Esophagus squamous epithelium (tissue), 5 donors: ENCODE data around the gene FIG4. TPM values are rescaled to one million over a fixed set of nuclear protein-coding genes. Genes with fewer than 3 reads are reported as not detected.

Experiments used
- DNase-seq: peaks from one replicate; lab custom pipeline; 2025; lab: John Stamatoyannopoulos, UW
- H3K27ac ChIP-seq, 4 donors: fragments of 200-600 bp; sonication (generic); one replicate each; pipeline ENCODE4 v1.5.1; 2016 to 2019; ENCODE audit warnings: mild to moderate bottlenecking in 1 of 4
- H3K27me3 ChIP-seq, 4 donors: fragments of 200-600 bp; sonication (generic); 1 replicate in 3 of 4; 2 replicates in 1 of 4; pipeline versions ENCODE4 v1.5.1 to v1.6.0; 2017 to 2021; ENCODE audit warnings: antibody characterized with exemption in 1 of 4
- H3K36me3 ChIP-seq, 3 donors: fragments of 200-600 bp; sonication (generic); one replicate each; pipeline ENCODE4 v1.5.1; 2016 to 2019
- H3K4me1 ChIP-seq, 3 donors: fragments of 200-600 bp; sonication (generic); one replicate each; pipeline ENCODE4 v1.5.1; 2017 to 2019
- H3K4me3 ChIP-seq, 4 donors: fragments of 200-600 bp; sonication (generic); 1 replicate in 3 of 4; 2 replicates in 1 of 4; pipeline ENCODE4 v1.5.1; 2016 to 2019; ENCODE audit warnings: mild to moderate bottlenecking in 2 of 4, moderate library complexity in 1 of 4
- H3K9me3 ChIP-seq, 3 donors: fragments of 200-600 bp; sonication (generic); one replicate each; pipeline ENCODE4 v1.5.1; 2016 to 2019
- CTCF ChIP-seq, 6 experiments: fragments of 450-650 bp in 4 of 6; fragments of 200-600 bp in 2 of 6; sonication (generic) in 2 of 6; IDR thresholded peaks; one replicate each; pipeline ENCODE4 v1.5.1; 2016 to 2019; ENCODE audit warnings: antibody characterized with exemption in 6 of 6, mild to moderate bottlenecking in 4 of 6, moderate library complexity in 4 of 6
- POLR2A ChIP-seq, 4 donors: fragments of 450-650 bp; IDR thresholded peaks; one replicate each; pipeline ENCODE4 v1.6.1; 2017; ENCODE audit warnings: antibody characterized with exemption in 4 of 4, mild to moderate bottlenecking in 4 of 4, moderate library complexity in 3 of 4
- WGBS, 2 donors: methylation state at CpG; one replicate each; pipeline ENCODE4 v1.1.5; 2018; 5-methylcytosine and 5-hydroxymethylcytosine counted together
- intact Hi-C: fragments of 100-400 bp; cut with DNase I; formaldehyde crosslinking; loops from one replicate; pipeline ENCODE4 v1.15.0; 2022
- total RNA-seq, 4 donors: library from RNA; depleted of rRNA; stranded (reverse); fragments of >200 nt; gene quantifications; one replicate each; pipeline ENCODE4 v1.1.0, GENCODE V29; 2016
- donor health status: DM: yes; HTN: yes; CAD: no.

FIG4 gene
- total RNA-seq, 4 donors from 2014 or later = 7.0 to 11.3 (median 9.1) TPM

GRCh38 chr6:109736273-109737025 is 45.4 kb downstream of the FIG4 start:
- no peak for DNase-seq

GRCh38 chr6:109738255-109738654 is 47.2 kb downstream of the FIG4 start:
- H3K9me3 ChIP-seq = no peaks in the 10 kb centered on the region
- H3K36me3 ChIP-seq = peaks cover 0 to 57% (median 7%) of the 10 kb centered on the region in 3 donors
- no peaks in the 10 kb centered on the region for H3K4me1 ChIP-seq
- H3K27me3 ChIP-seq = no peaks in the 10 kb centered on the region
- 81 to 88% methylated on average over 1 of the region's 1 CpG for WGBS, 2 donors
- no peak overlapping the region for H3K27ac ChIP-seq
- no peak for DNase-seq
- intact Hi-C loops = no loop called here
- TF ChIP-seq POLR2A (IDR thresholded peaks at IDR 0.05) = no peak
- TF ChIP-seq CTCF (IDR thresholded peaks at IDR 0.05) = no peak
- H3K4me3 ChIP-seq = no peak overlapping the region

More at GRCh38 chr6:109736273-109737025, 45.4 kb downstream of the FIG4 start:
- H3K27me3 ChIP-seq = no peaks in the 10 kb centered on the region
- TF ChIP-seq POLR2A (IDR thresholded peaks at IDR 0.05) (no peak), CTCF (IDR thresholded peaks at IDR 0.05) (no peak)
- 50 to 75% methylated on average over 1 of the region's 1 CpG for WGBS, 2 donors
- no peaks in the 10 kb centered on the region for H3K9me3 ChIP-seq
- H3K27ac ChIP-seq = no peak overlapping the region
- H3K4me3 ChIP-seq = no peak overlapping the region
- H3K4me1 ChIP-seq = no peaks in the 10 kb centered on the region
- intact Hi-C loops = no loop called here
- peaks cover 0 to 57% (median 7%) of the 10 kb centered on the region in 3 donors for H3K36me3 ChIP-seq

- 85 to 92% methylated on average over 2 of the region's 2 CpGs for WGBS, 2 donors
- H3K36me3 ChIP-seq = peaks cover 0 to 57% (median 7%) of the 10 kb centered on the region in 3 donors
Measured at GRCh38 chr6:109738667-109739066, 47.6 kb downstream of the FIG4 start.

GRCh38 chr6:109739686-109740085 is 48.6 kb downstream of the FIG4 start:
- H3K4me1 ChIP-seq = no peaks in the 10 kb centered on the region
- H3K9me3 ChIP-seq = no peaks in the 10 kb centered on the region
- no peak overlapping the region for H3K27ac ChIP-seq
- H3K36me3 ChIP-seq = peaks cover 0 to 65% (median 7%) of the 10 kb centered on the region in 3 donors
- no peak for TF ChIP-seq POLR2A (IDR thresholded peaks at IDR 0.05)
- no peak overlapping the region for H3K4me3 ChIP-seq
- DNase-seq = no peak
- intact Hi-C loops = no loop called here
- no peaks in the 10 kb centered on the region for H3K27me3 ChIP-seq
- WGBS, 2 donors = 90 to 94% methylated on average over 3 of the region's 3 CpGs

More at GRCh38 chr6:109738667-109739066, 47.6 kb downstream of the FIG4 start:
- TF ChIP-seq CTCF (IDR thresholded peaks at IDR 0.05) (no peak), POLR2A (IDR thresholded peaks at IDR 0.05) (no peak)
- H3K9me3 ChIP-seq = no peaks in the 10 kb centered on the region
- no peak for DNase-seq
- no peaks in the 10 kb centered on the region for H3K27me3 ChIP-seq
- no peak overlapping the region for H3K4me3 ChIP-seq
- H3K27ac ChIP-seq = no peak overlapping the region
- intact Hi-C loops = no loop called here
- no peaks in the 10 kb centered on the region for H3K4me1 ChIP-seq

GRCh38 chr6:109740787-109741186 is 49.7 kb downstream of the FIG4 start:
- Histone ChIP-seq H3K27ac (no peak overlapping the region), H3K27me3 (no peaks in the 10 kb centered on the region), H3K4me3 (no peak overlapping the region), H3K4me1 (no peaks in the 10 kb centered on the region), H3K36me3 (peaks cover 0 to 54% (median 2%) of the 10 kb centered on the region in 3 donors), H3K9me3 (no peaks in the 10 kb centered on the region)
- DNase-seq = no peak
- intact Hi-C loops = no loop called here
- TF ChIP-seq POLR2A (IDR thresholded peaks at IDR 0.05) (no peak), CTCF (IDR thresholded peaks at IDR 0.05) (no peak)
- WGBS, 2 donors = 73 to 85% methylated on average over 7 of the region's 7 CpGs
